Putamen (tissue), 1 donor: Measurements from ENCODE around the gene OR1B1.
"Not testable (repeated sequence)": the region's sequence is repeated elsewhere in the genome, so short reads cannot be mapped to it uniquely, and the experiment has no call there.

Source experiments
- DNase-seq: peaks from one replicate; pipeline ENCODE4 v3.0.0-alpha.2; 2016; ENCODE audit warnings: low spot score

OR1B1 gene

DNA sequence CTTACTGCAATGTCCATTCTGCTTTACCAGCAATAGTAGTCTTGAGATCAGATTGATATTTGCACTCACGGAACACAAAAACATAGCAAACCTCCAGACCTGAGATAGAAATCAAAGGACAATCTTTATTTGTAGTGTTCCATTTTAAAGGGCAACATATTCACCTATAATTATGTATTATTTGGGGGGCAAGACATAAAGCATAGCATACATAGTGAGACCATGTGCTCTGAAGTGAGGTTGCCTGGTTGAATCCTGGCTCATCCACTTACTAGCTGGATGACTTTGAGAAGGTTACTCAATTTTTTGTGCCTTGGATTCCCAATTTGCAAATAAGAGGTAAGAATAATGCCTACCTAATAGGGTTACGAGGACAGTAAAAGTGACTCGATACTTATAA is at the start of gene OR1B1:
Gene OR1B1 (minus strand): TSS at position 101 of the 400 bp plus-strand sequence.
- DNase-seq: no peak

DNA sequence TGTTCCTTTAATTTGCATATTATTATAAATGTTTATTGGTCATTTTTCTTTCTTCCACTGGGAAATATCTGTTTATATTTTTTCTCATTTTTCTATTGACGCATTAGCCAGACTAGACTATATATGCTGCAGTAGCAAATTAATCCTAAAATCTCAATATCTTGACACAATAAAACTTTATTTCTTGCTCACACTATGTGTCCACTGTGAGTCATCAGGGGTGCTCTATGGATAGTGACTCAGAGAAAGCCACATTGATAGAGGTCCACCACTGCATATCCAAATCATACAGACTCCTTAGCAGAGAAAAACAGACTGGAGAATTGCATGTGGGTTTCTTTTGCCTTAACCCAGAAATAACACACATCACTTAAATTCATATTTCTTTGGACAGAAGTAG is 38.3 kb upstream of the OR1B1 start:
- no peak for DNase-seq

GRCh38 chr9:122684851-122685250 is 27.4 kb upstream of the OR1B1 start:
- no peak for DNase-seq

DNA sequence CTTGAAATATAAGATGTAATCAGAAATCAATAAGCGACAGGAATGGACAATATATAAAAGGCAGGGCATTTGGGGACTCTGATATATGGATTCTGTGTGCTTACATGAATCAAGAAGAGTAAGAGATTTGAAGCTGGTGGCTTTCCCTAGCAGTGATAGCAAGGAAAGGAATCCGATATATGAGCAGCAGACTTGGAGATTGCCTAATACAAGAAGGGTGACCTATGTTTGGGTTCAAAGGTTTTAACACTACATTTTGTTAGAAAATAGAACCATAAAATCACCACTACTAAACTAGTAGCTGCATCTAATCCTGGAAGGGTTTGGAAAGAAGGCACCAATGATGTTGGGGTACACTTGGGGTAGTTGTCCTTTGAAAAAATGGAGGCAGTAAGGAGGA is 15.1 kb upstream of the OR1B1 start:
- DNase-seq: no peak

- no peak for DNase-seq
These were observed 4.0 kb upstream of the OR1B1 start, which contains the start of gene OR1L1 for GRCh38 chr9:122661416-122661815. TSS of gene OR1L1 (plus strand) at chr9:122661716. CDS start at chr9:122661716, 0 bp downstream.

GRCh38 chr9:122656378-122656777 is 1.0 kb downstream of the OR1B1 start:
- DNase-seq: no peak

- no peak for DNase-seq
These were observed 15.2 kb downstream of the OR1B1 start for GRCh38 chr9:122642226-122642625.

- no peak for DNase-seq
These were observed 37.4 kb downstream of the OR1B1 start for GRCh38 chr9:122619996-122620395.

- no peak for DNase-seq
These were observed 43.1 kb downstream of the OR1B1 start, which contains the start of gene OR1Q1 for GRCh38 chr9:122614362-122614761. TSS of gene OR1Q1 (plus strand) at chr9:122614738. CDS start at chr9:122614738, 0 bp downstream.

- DNase-seq: no peak
These were observed 47.6 kb downstream of the OR1B1 start for GRCh38 chr9:122609804-122610203.

DNA sequence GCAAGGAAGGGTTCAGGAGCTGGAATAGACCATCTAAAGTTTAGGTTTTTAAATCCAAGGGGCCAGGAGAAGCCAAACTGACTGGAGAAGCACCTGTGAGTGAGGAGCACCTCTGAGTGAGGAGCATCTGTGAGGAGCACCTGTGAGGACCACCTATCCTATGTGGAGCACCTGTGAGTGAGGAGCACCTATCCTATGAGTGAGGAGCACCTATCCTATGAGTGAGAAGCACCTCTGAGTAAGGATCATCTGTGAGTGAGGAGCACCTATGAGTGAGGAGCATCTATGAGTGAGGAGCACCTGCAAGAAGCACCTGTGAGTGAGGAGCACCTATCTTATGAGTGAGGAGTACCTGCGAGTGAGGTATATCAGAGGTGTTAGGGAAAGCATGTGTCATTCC is 50.8 kb downstream of the OR1B1 start:
- no peak for DNase-seq

DNA sequence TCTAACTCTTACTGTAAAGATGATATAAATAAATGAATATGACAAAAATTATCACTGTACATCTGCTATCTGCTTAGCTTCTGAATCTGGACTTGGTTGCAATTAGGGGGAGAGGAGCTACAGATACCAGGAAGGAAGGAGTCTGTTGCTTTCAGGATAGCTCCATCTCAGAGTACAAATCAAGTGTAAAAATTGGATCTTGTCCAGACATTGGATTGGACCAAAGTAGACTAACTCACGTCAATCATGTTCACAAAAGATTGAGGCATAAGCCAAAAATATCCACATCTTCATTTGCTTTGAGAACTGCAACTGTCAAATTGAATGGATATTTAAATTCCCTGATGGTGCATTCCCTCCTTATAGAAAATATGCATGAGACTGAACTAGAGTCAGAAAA is 51.7 kb downstream of the OR1B1 start:
- DNase-seq: no peak

- not testable (repeated sequence) for DNase-seq
These were observed 74.1 kb downstream of the OR1B1 start, which contains the start of gene OR1L8 for GRCh38 chr9:122583284-122583683. TSS of gene OR1L8 (minus strand) at chr9:122583384. CDS start at chr9:122568477, 14,907 bp downstream.

DNA sequence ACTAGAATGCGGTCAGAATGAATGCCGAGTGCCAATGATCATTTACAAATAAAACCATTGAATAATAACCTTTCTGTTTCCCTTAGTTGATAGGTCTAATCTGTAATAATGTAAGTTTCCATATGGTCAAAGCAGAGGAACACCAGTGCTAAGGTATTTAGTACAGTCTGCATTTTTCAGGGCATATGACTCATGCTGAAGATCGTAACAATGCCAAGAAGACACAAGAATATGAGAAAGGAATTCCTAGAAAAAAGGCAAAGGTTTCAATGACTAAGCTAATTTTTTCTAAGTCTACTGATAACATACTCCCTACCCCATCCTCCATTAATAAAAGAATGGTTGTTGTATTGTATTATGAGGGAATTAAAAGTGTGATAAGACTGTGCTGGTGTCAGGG is 77.1 kb downstream of the OR1B1 start:
- DNase-seq: no peak

DNA sequence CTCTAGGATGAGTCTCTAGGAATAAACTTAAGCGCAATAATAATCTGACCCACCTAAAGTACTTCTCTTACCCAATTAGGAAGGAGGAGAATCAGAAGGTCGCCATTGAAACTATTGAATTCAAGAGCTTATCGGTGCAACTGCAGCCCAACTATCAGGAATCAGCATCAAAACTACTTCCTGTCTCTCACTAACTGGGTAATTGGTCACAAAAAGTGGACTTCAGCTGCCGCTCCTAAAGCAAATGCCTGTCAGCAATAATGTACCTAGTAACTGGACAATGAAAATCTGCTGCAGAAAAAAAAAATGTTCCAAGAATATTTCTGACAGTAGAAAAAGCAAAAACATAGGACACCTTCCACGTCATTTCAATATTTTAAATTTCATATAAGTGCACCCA is 77.6 kb downstream of the OR1B1 start:
- no peak for DNase-seq
